Ishikawa (cell line): ENCODE data around the gene LATS2.

Experiments used
- EGR1 ChIP-seq: IDR thresholded peaks from 2 replicates; pipeline ENCODE4 v1.6.1; 2012
- EP300 ChIP-seq: IDR thresholded peaks from 2 replicates; pipeline ENCODE4 v1.6.1; 2012; ENCODE audit warnings: borderline replicate concordance
- TAF1 ChIP-seq: IDR thresholded peaks from 2 replicates; pipeline ENCODE4 v1.6.1; 2012; ENCODE audit warnings: low read depth, mild to moderate bottlenecking
- TF ChIP-seq, protein P1 (sequence below): IDR thresholded peaks from 2 replicates; pipeline ENCODE4 v1.6.1; 2012; ENCODE audit warnings: low read depth, mild to moderate bottlenecking

DNA sequence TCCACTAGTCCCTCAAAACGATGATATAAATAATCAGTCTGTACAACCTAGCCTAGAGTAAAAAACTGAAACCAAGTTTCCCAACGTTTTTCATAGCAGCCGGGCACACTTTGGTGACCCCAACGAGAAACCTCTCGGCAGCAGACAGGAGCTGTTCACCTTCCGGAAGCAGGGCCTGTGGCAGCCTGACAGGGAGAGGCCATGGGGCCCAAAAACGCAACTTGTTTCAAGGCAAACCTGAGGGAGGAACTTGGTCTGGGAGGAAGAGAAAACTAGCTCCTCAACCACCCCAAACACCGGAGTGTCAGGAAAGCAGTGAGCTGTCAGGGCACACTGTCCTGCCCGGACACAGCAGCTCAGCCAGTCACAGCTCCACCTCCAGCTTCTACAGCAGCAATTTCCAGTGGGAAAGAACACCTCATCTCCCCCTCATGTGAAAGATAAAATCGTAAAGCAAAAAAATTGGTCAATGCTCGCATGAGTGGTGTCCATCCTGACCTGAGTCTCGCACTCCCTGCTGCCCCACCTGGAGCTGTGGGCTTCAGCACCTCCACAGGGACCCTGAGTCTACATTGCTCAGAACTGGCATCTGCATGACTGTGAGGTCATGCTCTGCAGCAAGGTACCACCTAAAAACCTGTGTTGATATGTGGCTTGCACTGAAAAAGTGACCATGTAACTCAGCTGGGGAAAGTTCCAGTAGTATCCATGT, 40.6 kb upstream of the LATS2 start:
- TF ChIP-seq EP300 (no peak), EGR1 (no peak), TAF1 (no peak)
- TF ChIP-seq, protein P1, sequence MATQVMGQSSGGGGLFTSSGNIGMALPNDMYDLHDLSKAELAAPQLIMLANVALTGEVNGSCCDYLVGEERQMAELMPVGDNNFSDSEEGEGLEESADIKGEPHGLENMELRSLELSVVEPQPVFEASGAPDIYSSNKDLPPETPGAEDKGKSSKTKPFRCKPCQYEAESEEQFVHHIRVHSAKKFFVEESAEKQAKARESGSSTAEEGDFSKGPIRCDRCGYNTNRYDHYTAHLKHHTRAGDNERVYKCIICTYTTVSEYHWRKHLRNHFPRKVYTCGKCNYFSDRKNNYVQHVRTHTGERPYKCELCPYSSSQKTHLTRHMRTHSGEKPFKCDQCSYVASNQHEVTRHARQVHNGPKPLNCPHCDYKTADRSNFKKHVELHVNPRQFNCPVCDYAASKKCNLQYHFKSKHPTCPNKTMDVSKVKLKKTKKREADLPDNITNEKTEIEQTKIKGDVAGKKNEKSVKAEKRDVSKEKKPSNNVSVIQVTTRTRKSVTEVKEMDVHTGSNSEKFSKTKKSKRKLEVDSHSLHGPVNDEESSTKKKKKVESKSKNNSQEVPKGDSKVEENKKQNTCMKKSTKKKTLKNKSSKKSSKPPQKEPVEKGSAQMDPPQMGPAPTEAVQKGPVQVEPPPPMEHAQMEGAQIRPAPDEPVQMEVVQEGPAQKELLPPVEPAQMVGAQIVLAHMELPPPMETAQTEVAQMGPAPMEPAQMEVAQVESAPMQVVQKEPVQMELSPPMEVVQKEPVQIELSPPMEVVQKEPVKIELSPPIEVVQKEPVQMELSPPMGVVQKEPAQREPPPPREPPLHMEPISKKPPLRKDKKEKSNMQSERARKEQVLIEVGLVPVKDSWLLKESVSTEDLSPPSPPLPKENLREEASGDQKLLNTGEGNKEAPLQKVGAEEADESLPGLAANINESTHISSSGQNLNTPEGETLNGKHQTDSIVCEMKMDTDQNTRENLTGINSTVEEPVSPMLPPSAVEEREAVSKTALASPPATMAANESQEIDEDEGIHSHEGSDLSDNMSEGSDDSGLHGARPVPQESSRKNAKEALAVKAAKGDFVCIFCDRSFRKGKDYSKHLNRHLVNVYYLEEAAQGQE = no peak
